ENCODE measurements around the gene SIK2.

SIK2 gene

GRCh38 chr11:111631024-111631665 lies 28.9 kb downstream of the SIK2 start:
- no peak overlapping the region for H3K4me3 ChIP-seq (ENCODE audit: low read length)
- H3K4me1 ChIP-seq (ENCODE audit: control insufficient read depth, insufficient read depth, low read length) = peaks cover 51% of the 10 kb centered on the region

GRCh38 chr11:111631666-111632039 lies 29.4 kb downstream of the SIK2 start:
- Histone ChIP-seq H3K9ac (ENCODE audit: low read depth, low read length) (no peak overlapping the region), H3K4me1 (ENCODE audit: control insufficient read depth, insufficient read depth, low read length) (peaks cover 55% of the 10 kb centered on the region), H3K27me3 (ENCODE audit: control insufficient read depth, insufficient read depth, low read length) (no peaks in the 10 kb centered on the region)

More at GRCh38 chr11:111631024-111631665, 28.9 kb downstream of the SIK2 start:
- no peaks in the 10 kb centered on the region for H3K9me3 ChIP-seq (replicated peaks; ENCODE audit: low read length)
- H3K36me3 ChIP-seq (ENCODE audit: insufficient read depth, low read length) = peaks cover 11% of the 10 kb centered on the region
- H3K27me3 ChIP-seq (ENCODE audit: control insufficient read depth, insufficient read depth, low read length) = no peaks in the 10 kb centered on the region
- peak overlapping the region; percentile 46 for H3K4me2 ChIP-seq (ENCODE audit: low read length)
- H3K9ac ChIP-seq (ENCODE audit: low read depth, low read length) = no peak overlapping the region

DNA sequence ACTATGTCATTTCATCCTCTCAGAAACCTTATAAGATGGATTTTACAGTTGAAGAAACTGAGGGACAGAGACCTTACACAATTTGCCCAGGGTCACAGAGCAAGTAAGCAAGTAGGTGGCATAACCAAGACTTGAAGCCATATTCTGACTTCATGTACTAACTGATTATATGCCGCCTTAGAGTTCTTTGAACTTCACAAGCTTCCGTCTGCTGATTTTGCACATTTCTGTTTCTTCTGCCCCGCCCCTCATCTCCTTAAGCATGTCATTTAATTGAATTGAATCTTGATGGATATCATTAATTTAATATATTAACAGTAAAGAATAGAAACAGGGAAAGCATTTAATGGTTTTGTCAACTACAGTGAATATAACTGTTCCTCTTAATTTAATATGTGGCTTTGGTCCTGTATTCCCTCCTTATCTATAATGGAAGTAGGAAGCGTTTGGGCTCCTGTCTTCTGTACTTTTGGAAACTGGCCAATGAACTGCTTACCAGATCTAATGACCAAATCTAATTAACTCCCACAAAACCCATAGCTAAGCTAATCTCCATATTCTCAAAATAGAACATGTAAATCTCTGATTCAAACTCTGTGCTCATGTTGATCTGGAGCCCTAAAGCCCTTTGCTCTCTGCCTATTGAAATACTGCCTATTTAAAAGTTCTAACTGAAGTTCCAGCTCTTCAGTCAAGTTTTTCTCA lies 30.4 kb downstream of the SIK2 start:
- Histone ChIP-seq H3K36me3 (ENCODE audit: insufficient read depth, low read length) (peaks cover 12% of the 10 kb centered on the region), H3K4me1 (ENCODE audit: control insufficient read depth, insufficient read depth, low read length) (peaks cover 55% of the 10 kb centered on the region), H3K4me3 (ENCODE audit: low read length) (no peak overlapping the region), H3K4me2 (ENCODE audit: low read length) (no peak overlapping the region), H3K9ac (ENCODE audit: low read depth, low read length) (no peak overlapping the region), H3K27me3 (ENCODE audit: control insufficient read depth, insufficient read depth, low read length) (no peaks in the 10 kb centered on the region), H3K9me3 (replicated peaks; ENCODE audit: low read length) (no peaks in the 10 kb centered on the region)

More at GRCh38 chr11:111631666-111632039, 29.4 kb downstream of the SIK2 start:
- no peaks in the 10 kb centered on the region for H3K9me3 ChIP-seq (replicated peaks; ENCODE audit: low read length)
- H3K4me2 ChIP-seq (ENCODE audit: low read length) = peak overlapping the region; percentile 46
- peaks cover 11% of the 10 kb centered on the region for H3K36me3 ChIP-seq (ENCODE audit: insufficient read depth, low read length)
- no peak overlapping the region for H3K4me3 ChIP-seq (ENCODE audit: low read length)

DNA sequence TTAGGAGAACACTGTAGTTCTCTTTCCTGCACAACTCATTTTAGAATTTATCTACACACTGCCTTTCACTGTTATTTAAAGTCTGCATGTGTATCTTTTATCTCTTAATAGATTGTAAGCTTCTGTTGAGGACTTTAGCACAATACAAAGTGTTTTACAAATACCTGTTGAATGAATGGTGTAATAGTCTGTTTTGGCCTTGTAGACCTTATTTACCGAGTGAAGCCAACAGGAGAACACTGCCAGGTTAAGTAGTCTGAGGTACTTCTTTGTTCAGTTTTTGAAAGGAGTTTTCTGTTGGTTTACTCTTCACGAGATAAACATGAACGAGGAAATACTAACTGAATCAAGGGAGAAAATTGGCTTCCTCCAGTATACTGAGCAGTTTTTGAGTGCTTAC lies 31.0 kb downstream of the SIK2 start:
- Histone ChIP-seq H3K9me3 (replicated peaks; ENCODE audit: low read length) (no peaks in the 10 kb centered on the region), H3K27me3 (ENCODE audit: control insufficient read depth, insufficient read depth, low read length) (no peaks in the 10 kb centered on the region), H3K36me3 (ENCODE audit: insufficient read depth, low read length) (peaks cover 15% of the 10 kb centered on the region), H3K4me2 (ENCODE audit: low read length) (no peak overlapping the region), H3K9ac (ENCODE audit: low read depth, low read length) (peak overlapping the region; percentile 29), H3K4me1 (ENCODE audit: control insufficient read depth, insufficient read depth, low read length) (peaks cover 55% of the 10 kb centered on the region), H3K4me3 (ENCODE audit: low read length) (no peak overlapping the region)

GRCh38 chr11:111633756-111634362 lies 31.6 kb downstream of the SIK2 start:
- H3K36me3 ChIP-seq (ENCODE audit: insufficient read depth, low read length) = peaks cover 11% of the 10 kb centered on the region
- H3K4me1 ChIP-seq (ENCODE audit: control insufficient read depth, insufficient read depth, low read length) = peaks cover 55% of the 10 kb centered on the region
- H3K4me3 ChIP-seq (ENCODE audit: low read length) = no peak overlapping the region
- no peaks in the 10 kb centered on the region for H3K9me3 ChIP-seq (replicated peaks; ENCODE audit: low read length)
- peak overlapping the region; percentile 29 for H3K9ac ChIP-seq (ENCODE audit: low read depth, low read length)
- peak overlapping the region; percentile 11 for H3K4me2 ChIP-seq (ENCODE audit: low read length)
- H3K27me3 ChIP-seq (ENCODE audit: control insufficient read depth, insufficient read depth, low read length) = no peaks in the 10 kb centered on the region

GRCh38 chr11:111634981-111635705 lies 32.9 kb downstream of the SIK2 start:
- H3K27me3 ChIP-seq (ENCODE audit: control insufficient read depth, insufficient read depth, low read length) = no peaks in the 10 kb centered on the region
- peaks cover 11% of the 10 kb centered on the region for H3K36me3 ChIP-seq (ENCODE audit: insufficient read depth, low read length)
- H3K9ac ChIP-seq (ENCODE audit: low read depth, low read length) = peak overlapping the region; percentile 0
- no peaks in the 10 kb centered on the region for H3K9me3 ChIP-seq (replicated peaks; ENCODE audit: low read length)
- H3K4me2 ChIP-seq (ENCODE audit: low read length) = peak overlapping the region; percentile 62
- peaks cover 55% of the 10 kb centered on the region for H3K4me1 ChIP-seq (ENCODE audit: control insufficient read depth, insufficient read depth, low read length)
- H3K4me3 ChIP-seq (ENCODE audit: low read length) = no peak overlapping the region

DNA sequence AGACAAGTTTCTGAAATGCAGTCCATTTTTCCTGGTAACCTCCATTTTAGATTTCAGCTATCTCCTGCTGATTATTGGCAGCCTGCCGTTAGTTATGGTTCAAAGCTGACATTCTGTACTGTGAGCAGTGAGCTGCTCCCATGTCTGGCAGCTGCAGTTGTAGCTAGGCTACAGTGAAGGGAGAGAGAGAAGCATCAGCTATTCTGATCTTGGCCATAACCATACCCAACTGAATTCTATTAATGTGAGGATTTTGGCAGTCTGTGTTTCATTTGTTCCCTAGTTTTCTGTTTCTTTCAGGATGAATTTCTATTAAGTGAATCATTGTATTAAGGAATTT lies 33.4 kb downstream of the SIK2 start:
- peaks cover 11% of the 10 kb centered on the region for H3K36me3 ChIP-seq (ENCODE audit: insufficient read depth, low read length)
- H3K9me3 ChIP-seq (replicated peaks; ENCODE audit: low read length) = no peaks in the 10 kb centered on the region
- H3K4me1 ChIP-seq (ENCODE audit: control insufficient read depth, insufficient read depth, low read length) = peaks cover 51% of the 10 kb centered on the region
- H3K27me3 ChIP-seq (ENCODE audit: control insufficient read depth, insufficient read depth, low read length) = no peaks in the 10 kb centered on the region
- peak overlapping the region; percentile 0 for H3K9ac ChIP-seq (ENCODE audit: low read depth, low read length)
- H3K4me2 ChIP-seq (ENCODE audit: low read length) = peak overlapping the region; percentile 62
- H3K4me3 ChIP-seq (ENCODE audit: low read length) = no peak overlapping the region

- Histone ChIP-seq H3K9ac (ENCODE audit: low read depth, low read length) (no peak overlapping the region), H3K4me2 (ENCODE audit: low read length) (no peak overlapping the region), H3K9me3 (replicated peaks; ENCODE audit: low read length) (no peaks in the 10 kb centered on the region), H3K36me3 (ENCODE audit: insufficient read depth, low read length) (peaks cover 19% of the 10 kb centered on the region), H3K4me3 (ENCODE audit: low read length) (no peak overlapping the region), H3K4me1 (ENCODE audit: control insufficient read depth, insufficient read depth, low read length) (peaks cover 32% of the 10 kb centered on the region), H3K27me3 (ENCODE audit: control insufficient read depth, insufficient read depth, low read length) (no peaks in the 10 kb centered on the region)
These were observed 35.6 kb downstream of the SIK2 start for GRCh38 chr11:111637885-111638284.

DNA sequence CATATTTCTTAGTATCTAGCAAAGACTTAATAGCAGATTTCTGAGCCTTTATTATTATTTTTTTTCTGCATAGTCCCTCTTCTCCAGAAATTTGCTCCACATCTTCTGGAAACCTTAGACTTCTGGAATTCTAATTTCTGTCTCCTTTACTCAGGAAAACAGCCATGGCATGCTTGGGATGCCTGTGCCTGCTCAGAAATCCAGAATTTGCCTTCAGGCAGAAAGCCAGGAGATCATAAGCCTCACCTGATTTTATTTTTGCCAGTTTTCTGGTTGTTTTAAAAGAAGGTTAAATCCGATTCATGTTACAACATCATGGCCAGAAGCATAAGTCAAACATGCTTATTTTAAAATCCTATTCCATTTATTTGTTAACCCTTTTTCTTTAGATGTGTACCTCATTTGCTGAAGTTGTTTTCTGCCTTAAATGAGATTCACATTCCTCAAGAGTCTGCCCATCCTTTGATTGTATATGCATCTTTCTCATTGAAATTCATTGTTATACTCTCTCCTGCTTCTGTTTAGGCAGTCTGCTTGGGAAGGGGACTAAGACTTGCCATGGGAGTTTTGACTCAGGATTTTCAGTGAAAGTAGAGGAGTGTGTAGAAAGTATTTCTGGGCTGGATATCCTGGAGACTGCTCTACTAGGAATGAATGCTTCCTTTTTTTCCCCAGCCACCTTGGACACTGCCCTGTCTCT lies 37.1 kb downstream of the SIK2 start:
- no peak overlapping the region for H3K4me3 ChIP-seq (ENCODE audit: low read length)
- H3K4me1 ChIP-seq (ENCODE audit: control insufficient read depth, insufficient read depth, low read length) = peaks cover 21% of the 10 kb centered on the region
- H3K36me3 ChIP-seq (ENCODE audit: insufficient read depth, low read length) = peaks cover 19% of the 10 kb centered on the region
- H3K27me3 ChIP-seq (ENCODE audit: control insufficient read depth, insufficient read depth, low read length) = no peaks in the 10 kb centered on the region
- no peak overlapping the region for H3K4me2 ChIP-seq (ENCODE audit: low read length)
- H3K9me3 ChIP-seq (replicated peaks; ENCODE audit: low read length) = no peaks in the 10 kb centered on the region
- no peak overlapping the region for H3K9ac ChIP-seq (ENCODE audit: low read depth, low read length)

GRCh38 chr11:111641339-111642015 lies 39.2 kb downstream of the SIK2 start:
- no peaks in the 10 kb centered on the region for H3K9me3 ChIP-seq (replicated peaks; ENCODE audit: low read length)
- H3K36me3 ChIP-seq (ENCODE audit: insufficient read depth, low read length) = peaks cover 19% of the 10 kb centered on the region
- no peak overlapping the region for H3K4me3 ChIP-seq (ENCODE audit: low read length)
- H3K4me1 ChIP-seq (ENCODE audit: control insufficient read depth, insufficient read depth, low read length) = peaks cover 1% of the 10 kb centered on the region
- H3K4me2 ChIP-seq (ENCODE audit: low read length) = no peak overlapping the region
- H3K9ac ChIP-seq (ENCODE audit: low read depth, low read length) = no peak overlapping the region
- H3K27me3 ChIP-seq (ENCODE audit: control insufficient read depth, insufficient read depth, low read length) = no peaks in the 10 kb centered on the region
